Glutamatergic neuron (in vitro differentiated cells): ENCODE results near the gene RPS3. TPM values are rescaled to one million over a fixed set of nuclear protein-coding genes. Genes with fewer than 3 reads are reported as not detected.

Source experiments
- DNase-seq: peaks from one replicate; pipeline ENCODE4 v3.0.0; 2022
- H3K27ac Mint-ChIP-seq: one replicate; pipeline ENCODE4 v1.8.0; 2020; ENCODE audit warnings: mild to moderate bottlenecking, mixed read lengths, inconsistent platforms; ENCODE audit not compliant: unreplicated experiment
- H3K27me3 Mint-ChIP-seq: one replicate; pipeline ENCODE4 v1.8.0; 2020; ENCODE audit warnings: mild to moderate bottlenecking, moderate library complexity, mixed read lengths, inconsistent platforms; ENCODE audit not compliant: unreplicated experiment
- H3K36me3 Mint-ChIP-seq: one replicate; pipeline ENCODE4 v1.8.0; 2020; ENCODE audit warnings: mild to moderate bottlenecking, mixed read lengths, inconsistent platforms; ENCODE audit not compliant: unreplicated experiment
- H3K4me1 Mint-ChIP-seq: one replicate; pipeline ENCODE4 v1.8.0; 2020; ENCODE audit warnings: mild to moderate bottlenecking, low read depth, mixed read lengths, inconsistent platforms; ENCODE audit not compliant: unreplicated experiment
- H3K4me3 Mint-ChIP-seq: one replicate; pipeline ENCODE4 v1.8.0; 2020; ENCODE audit warnings: mild to moderate bottlenecking, mixed read lengths, inconsistent platforms; ENCODE audit not compliant: unreplicated experiment
- H3K9me3 Mint-ChIP-seq: one replicate; pipeline ENCODE4 v1.8.0; 2020; ENCODE audit warnings: mild to moderate bottlenecking, moderate library complexity, mixed read lengths, inconsistent platforms; ENCODE audit not compliant: unreplicated experiment
- CTCF ChIP-seq: fragments of 200-600 bp; sonication (generic); IDR thresholded peaks from one replicate; pipeline ENCODE4 v1.5.0; 2021; ENCODE audit not compliant: partially characterized antibody, unreplicated experiment
- total RNA-seq: library from RNA; stranded (reverse); fragmentation: NEBNext Ultra II Directional; extraction: Animal tissue kit (Norgen Biotek cat#: 25700); gene quantifications from one replicate; pipeline ENCODE4 v1.2.1, GENCODE V29; 2021; ENCODE audit not compliant: unreplicated experiment

Gene RPS3
- total RNA-seq, 1 donor from 2014 or later, result 1,391 TPM

GRCh38 chr11:75434051-75434450 is 34.7 kb downstream of the RPS3 start:
- Mint-ChIP-seq H3K27ac (no peak overlapping the region), H3K9me3 (peaks cover 26% of the 10 kb centered on the region)

GRCh38 chr11:75434886-75435570 is 35.7 kb downstream of the RPS3 start:
- no peak for TF ChIP-seq CTCF
- Mint-ChIP-seq H3K4me3 (no peak overlapping the region), H3K9me3 (peaks cover 21% of the 10 kb centered on the region), H3K27ac (no peak overlapping the region), H3K27me3 (peaks cover 39% of the 10 kb centered on the region), H3K36me3 (peaks cover 7% of the 10 kb centered on the region), H3K4me1 (peaks cover 10% of the 10 kb centered on the region)
- no peak for DNase-seq

More at GRCh38 chr11:75434051-75434450, 34.7 kb downstream of the RPS3 start:
- DNase-seq, result no peak
- Mint-ChIP-seq H3K36me3 (peaks cover 11% of the 10 kb centered on the region), H3K4me3 (no peak overlapping the region), H3K27me3 (peaks cover 42% of the 10 kb centered on the region), H3K4me1 (peaks cover 13% of the 10 kb centered on the region)
- no peak for TF ChIP-seq CTCF

DNA sequence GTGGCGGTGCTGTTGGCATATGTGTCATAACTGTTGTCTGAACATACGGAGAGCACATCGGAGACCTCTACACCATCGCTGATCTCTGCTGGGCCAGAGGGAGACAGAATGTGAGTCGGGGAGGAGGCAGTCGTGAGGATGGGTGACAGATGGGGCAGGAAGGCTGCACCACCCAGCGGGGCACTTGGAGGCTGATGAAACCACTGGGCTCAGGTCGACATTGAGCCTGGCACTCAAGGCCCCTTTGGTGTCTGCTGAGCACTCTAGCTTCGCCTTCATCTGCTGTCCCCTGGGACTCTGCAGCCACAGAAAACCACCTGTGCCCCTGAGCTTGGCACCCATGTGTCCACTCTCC is 36.2 kb downstream of the RPS3 start:
- no peak for DNase-seq
- no peak overlapping the region for H3K27ac Mint-ChIP-seq
- peaks cover 6% of the 10 kb centered on the region for H3K36me3 Mint-ChIP-seq
- peaks cover 9% of the 10 kb centered on the region for H3K4me1 Mint-ChIP-seq
- no peak overlapping the region for H3K4me3 Mint-ChIP-seq
- peaks cover 37% of the 10 kb centered on the region for H3K27me3 Mint-ChIP-seq
- H3K9me3 Mint-ChIP-seq, result peaks cover 21% of the 10 kb centered on the region
- TF ChIP-seq CTCF, result no peak

- H3K27me3 Mint-ChIP-seq, result peaks cover 28% of the 10 kb centered on the region
- no peak overlapping the region for H3K27ac Mint-ChIP-seq
- H3K36me3 Mint-ChIP-seq, result no peaks in the 10 kb centered on the region
- DNase-seq, result no peak
- peaks cover 16% of the 10 kb centered on the region for H3K9me3 Mint-ChIP-seq
- peaks cover 4% of the 10 kb centered on the region for H3K4me1 Mint-ChIP-seq
- no peak for TF ChIP-seq CTCF
- no peak overlapping the region for H3K4me3 Mint-ChIP-seq
These were observed 37.5 kb downstream of the RPS3 start for GRCh38 chr11:75436806-75437205.

- no peak overlapping the region for H3K27ac Mint-ChIP-seq
- peak overlapping the region; percentile 3 for H3K4me3 Mint-ChIP-seq
- peaks cover 21% of the 10 kb centered on the region for H3K27me3 Mint-ChIP-seq
- H3K36me3 Mint-ChIP-seq, result no peaks in the 10 kb centered on the region
- H3K4me1 Mint-ChIP-seq, result peaks cover 4% of the 10 kb centered on the region
- peaks cover 7% of the 10 kb centered on the region for H3K9me3 Mint-ChIP-seq
- no peak for TF ChIP-seq CTCF
- no peak for DNase-seq
These were observed 38.8 kb downstream of the RPS3 start for GRCh38 chr11:75437966-75438659.
